HCT116 (cell line): Measurements from ENCODE around the gene FLT3. TPM values are rescaled to one million over a fixed set of nuclear protein-coding genes. Genes with fewer than 3 reads are reported as not detected.

Experiments
- ATAC-seq: fragments of 200-7000 bp; cut with Tn5 transposase; 2 replicates; pipeline ENCODE4 v1.9.1; 2020; ENCODE audit warnings: mild to moderate bottlenecking, moderate library complexity
- BruUV-seq: library from RNA; stranded (reverse); fragments of 400-500 nt; replicated peaks from 2 replicates; lab custom pipeline; 2021; lab: Mats Ljungman, UMichigan
- CTCF ChIA-PET: fragments of 300-600 bp; sonication (Branson Sonifier 250); formaldehyde crosslinking; loops from one replicate; lab custom pipeline; 2021; ENCODE audit warnings: antibody characterized with exemption; lab: Charles Lee
- POLR2A ChIA-PET: fragments of 300-600, 350-600 bp; sonication (Branson Sonifier 250); formaldehyde crosslinking; loops from one replicate; lab custom pipeline; 2021; ENCODE audit warnings: antibody characterized with exemption; lab: Charles Lee
- RAD21 ChIA-PET, 2 experiments: fragments of 300-600 bp; sonication (Branson Sonifier 250); formaldehyde crosslinking; loops; one replicate each; lab custom pipeline; 2023; ENCODE audit warnings: low total read pairs in 2 of 2; ENCODE audit not compliant: uncharacterized antibody in 2 of 2, unreplicated experiment in 2 of 2, low non-redundant PET in 1 of 2; lab: Charles Lee
- DNase-seq: peaks from one replicate; pipeline ENCODE4 v3.0.0-alpha.2; 2010; ENCODE audit warnings: low read depth, low spot score
- H2AFZ ChIP-seq: fragments of 200-600 bp; shearing (Covaris generic), sonication (generic); 2 replicates; pipeline ENCODE4 v1.6.1; 2017; ENCODE audit warnings: low read depth, mixed run types, mixed read lengths, antibody characterized with exemption, low read length; ENCODE audit not compliant: poor library complexity, severe bottlenecking
- H3K27ac ChIP-seq: 2 replicates; pipeline ENCODE4 v1.5.1; 2012; ENCODE audit warnings: low read depth, low read length
- H3K27me3 ChIP-seq: fragments of 200-600 bp; sonication (generic); 2 replicates; pipeline ENCODE4 v1.6.1; 2016; ENCODE audit warnings: mixed run types, low read length, mixed read lengths; ENCODE audit not compliant: insufficient read depth
- H3K36me3 ChIP-seq, 2 experiments: fragments of 200-500 bp in 1 of 2; fragments of 200-600 bp in 1 of 2; sonication (Bioruptor generic) in 1 of 2; sonication (generic) in 1 of 2; 2 replicates each; pipeline versions ENCODE4 v1.5.1 to v1.6.1; 2014 to 2016; ENCODE audit warnings: low read length in 2 of 2, inconsistent platforms in 1 of 2, mixed read lengths in 1 of 2, mixed run types in 1 of 2; ENCODE audit not compliant: insufficient read depth in 2 of 2, control insufficient read depth in 1 of 2
- H3K4me1 ChIP-seq, 2 experiments: fragments of 200-600 bp in 1 of 2; sonication (generic) in 1 of 2; 2 replicates each; pipeline versions ENCODE4 v1.5.1 to v1.6.1; 2012 to 2017; ENCODE audit warnings: low read length in 2 of 2, inconsistent platforms in 1 of 2, mild to moderate bottlenecking in 1 of 2, mixed read lengths in 1 of 2, mixed run types in 1 of 2, moderate library complexity in 1 of 2; ENCODE audit not compliant: insufficient read depth in 2 of 2, control insufficient read depth in 1 of 2
- H3K4me2 ChIP-seq: fragments of 200-600 bp; sonication (generic); 2 replicates; pipeline ENCODE4 v1.6.1; 2017; ENCODE audit warnings: mixed run types, low read length, mixed read lengths
- H3K4me3 ChIP-seq, 2 experiments: fragments of 200-600 bp in 1 of 2; sonication (generic) in 1 of 2; replicated peaks in 1 of 2; 2 replicates each; pipeline ENCODE4 v1.5.1; 2011 to 2016; ENCODE audit warnings: low read length in 2 of 2, control low read depth in 1 of 2, low read depth in 1 of 2, mild to moderate bottlenecking in 1 of 2, mixed read lengths in 1 of 2, mixed run types in 1 of 2
- H3K79me2 ChIP-seq: fragments of 200-600 bp; sonication (generic); 2 replicates; pipeline ENCODE4 v1.6.1; 2017; ENCODE audit warnings: mild to moderate bottlenecking, mixed run types, low read length, moderate library complexity, mixed read lengths; ENCODE audit not compliant: insufficient read depth
- H3K9ac ChIP-seq: fragments of 200-600 bp; sonication (generic); 2 replicates; pipeline ENCODE4 v1.6.1; 2016; ENCODE audit warnings: low read length, mixed read lengths
- H3K9me2 ChIP-seq: fragments of 200-600 bp; sonication (generic), shearing (Covaris generic); 2 replicates; pipeline ENCODE4 v1.6.1; 2017; ENCODE audit warnings: mixed run types, mild to moderate bottlenecking, moderate library complexity; ENCODE audit not compliant: insufficient read depth
- H3K9me3 ChIP-seq, 2 experiments: fragments of 200-500 bp in 1 of 2; fragments of 200-600 bp in 1 of 2; sonication (Bioruptor generic) in 1 of 2; sonication (generic) in 1 of 2; 2 replicates each; pipeline ENCODE4 v1.6.1; 2014 to 2017; ENCODE audit warnings: low read length in 2 of 2, mixed read lengths in 2 of 2, inconsistent platforms in 1 of 2, low read depth in 1 of 2, mild to moderate bottlenecking in 1 of 2, mixed run types in 1 of 2, moderate library complexity in 1 of 2; ENCODE audit not compliant: control insufficient read depth in 1 of 2, insufficient read depth in 1 of 2
- H4K20me1 ChIP-seq: fragments of 200-600 bp; sonication (generic), shearing (Covaris generic); 2 replicates; pipeline ENCODE4 v1.6.1; 2017; ENCODE audit warnings: mixed run types, mild to moderate bottlenecking, moderate library complexity; ENCODE audit not compliant: insufficient read depth
- EZH2phosphoT487 ChIP-seq: fragments of 200-600 bp; IDR thresholded peaks from 2 replicates; pipeline ENCODE4 v1.6.1; 2018; ENCODE audit warnings: antibody characterized with exemption, borderline replicate concordance
- JUND ChIP-seq: IDR thresholded peaks from 2 replicates; pipeline ENCODE4 v1.6.1; 2012
- ZFX ChIP-seq: fragments of 450-650 bp; IDR thresholded peaks from 2 replicates; pipeline ENCODE4 v1.6.1; 2017
- intact Hi-C: fragments of 100-400 bp; cut with micrococcal nuclease; formaldehyde crosslinking; loops from 2 replicates; pipeline ENCODE4 v1.10.0; 2022
- total RNA-seq: library from RNA; stranded (reverse); gene quantifications from one replicate; pipeline ENCODE4 v1.2.1, GENCODE V29; 2021; ENCODE audit not compliant: unreplicated experiment
- TF ChIP-seq, protein P1 (sequence below): IDR thresholded peaks from 2 replicates; pipeline ENCODE4 v1.6.1; 2012; ENCODE audit warnings: low read depth

FLT3 gene
- total RNA-seq, 1 experiment from 2014 or later = 0.17 TPM

DNA sequence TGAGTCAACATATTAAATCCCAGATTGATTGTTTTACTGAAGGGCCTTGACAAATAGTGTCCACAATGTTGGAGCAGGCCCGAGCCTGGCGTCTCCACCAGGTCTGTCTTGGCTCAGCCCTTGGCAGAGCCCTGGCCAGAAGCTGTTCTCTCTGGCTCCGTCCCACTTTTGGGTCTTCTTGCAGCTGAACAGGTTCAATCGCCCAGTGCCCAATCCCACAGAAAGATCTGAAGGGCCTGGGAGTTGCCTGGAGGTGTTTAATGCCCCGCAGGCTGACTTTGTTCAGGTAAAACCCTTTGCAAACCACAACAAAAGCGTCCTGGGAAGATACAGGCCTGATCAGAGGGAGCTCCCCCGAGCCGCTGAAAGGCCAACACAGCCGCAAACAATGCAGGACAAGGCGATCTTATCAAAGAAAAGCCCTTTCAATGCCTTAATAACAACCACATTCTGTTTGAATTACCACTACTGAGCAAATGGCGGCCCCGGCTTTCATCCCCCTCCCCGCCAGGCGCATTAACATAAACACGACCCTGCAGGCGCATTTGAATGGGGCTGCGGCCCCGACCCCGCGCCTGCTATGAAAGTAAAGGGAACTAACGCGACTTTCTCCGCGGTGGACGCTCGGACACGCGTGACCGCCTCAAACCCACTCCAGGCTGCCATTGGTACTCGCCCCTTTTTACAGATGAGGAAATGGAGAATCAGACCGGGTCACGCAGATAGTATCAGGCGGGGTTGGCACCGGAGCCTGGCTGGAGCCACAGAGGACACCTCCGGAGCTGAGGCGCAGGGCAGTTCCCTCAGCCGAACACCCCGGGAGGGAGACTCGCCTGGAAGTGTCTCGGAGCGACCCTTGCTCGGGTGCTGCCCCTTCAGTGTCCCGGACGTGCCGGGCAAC lies 134.4 kb downstream of the FLT3 start:
- CTCF ChIA-PET = interaction anchor here (1.9 kb wide), 1 partner anchor 139 kb away, joined by 5 read pairs; no protein-coding TSS in a partner anchor
- intact Hi-C loops = loop anchor here (5.0 kb wide), 1 partner anchor 584 kb away; no protein-coding TSS in a partner anchor
- ATAC-seq = no peak
- TF ChIP-seq JUND (no peak), EZH2phosphoT487 (no peak), ZFX (no peak)
- TF ChIP-seq, protein P1, sequence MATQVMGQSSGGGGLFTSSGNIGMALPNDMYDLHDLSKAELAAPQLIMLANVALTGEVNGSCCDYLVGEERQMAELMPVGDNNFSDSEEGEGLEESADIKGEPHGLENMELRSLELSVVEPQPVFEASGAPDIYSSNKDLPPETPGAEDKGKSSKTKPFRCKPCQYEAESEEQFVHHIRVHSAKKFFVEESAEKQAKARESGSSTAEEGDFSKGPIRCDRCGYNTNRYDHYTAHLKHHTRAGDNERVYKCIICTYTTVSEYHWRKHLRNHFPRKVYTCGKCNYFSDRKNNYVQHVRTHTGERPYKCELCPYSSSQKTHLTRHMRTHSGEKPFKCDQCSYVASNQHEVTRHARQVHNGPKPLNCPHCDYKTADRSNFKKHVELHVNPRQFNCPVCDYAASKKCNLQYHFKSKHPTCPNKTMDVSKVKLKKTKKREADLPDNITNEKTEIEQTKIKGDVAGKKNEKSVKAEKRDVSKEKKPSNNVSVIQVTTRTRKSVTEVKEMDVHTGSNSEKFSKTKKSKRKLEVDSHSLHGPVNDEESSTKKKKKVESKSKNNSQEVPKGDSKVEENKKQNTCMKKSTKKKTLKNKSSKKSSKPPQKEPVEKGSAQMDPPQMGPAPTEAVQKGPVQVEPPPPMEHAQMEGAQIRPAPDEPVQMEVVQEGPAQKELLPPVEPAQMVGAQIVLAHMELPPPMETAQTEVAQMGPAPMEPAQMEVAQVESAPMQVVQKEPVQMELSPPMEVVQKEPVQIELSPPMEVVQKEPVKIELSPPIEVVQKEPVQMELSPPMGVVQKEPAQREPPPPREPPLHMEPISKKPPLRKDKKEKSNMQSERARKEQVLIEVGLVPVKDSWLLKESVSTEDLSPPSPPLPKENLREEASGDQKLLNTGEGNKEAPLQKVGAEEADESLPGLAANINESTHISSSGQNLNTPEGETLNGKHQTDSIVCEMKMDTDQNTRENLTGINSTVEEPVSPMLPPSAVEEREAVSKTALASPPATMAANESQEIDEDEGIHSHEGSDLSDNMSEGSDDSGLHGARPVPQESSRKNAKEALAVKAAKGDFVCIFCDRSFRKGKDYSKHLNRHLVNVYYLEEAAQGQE = no peak
- Histone ChIP-seq H3K27ac (no peak overlapping the region), H3K9me3 (no peaks in the 10 kb centered on the region), H4K20me1 (no peaks in the 10 kb centered on the region), H3K9ac (no peak overlapping the region), H3K79me2 (peaks cover 40% of the 10 kb centered on the region), H3K9me2 (no peaks in the 10 kb centered on the region), H3K36me3 (peaks cover 0 to 4% of the 10 kb centered on the region in 2 experiments; a peak in 1 of 4 replicates), H3K4me2 (no peak overlapping the region), H3K4me3 (no peak overlapping the region), H2AFZ (no peak overlapping the region), H3K4me1 (peaks cover 6 to 20% of the 10 kb centered on the region in 2 experiments; a peak in 3 of 4 replicates), H3K27me3 (no peaks in the 10 kb centered on the region)
- BruUV-seq = no TSS peak
- RAD21 ChIA-PET = no interaction called here
- POLR2A ChIA-PET = no interaction called here
- no peak for DNase-seq
